Testis (tissue), 3 donors: ENCODE measurements around the gene THBS3. TPM values are rescaled to one million over a fixed set of nuclear protein-coding genes. Genes with fewer than 3 reads are reported as not detected.
"Not testable (repeated sequence)": the region's sequence is repeated elsewhere in the genome, so short reads cannot be mapped to it uniquely, and the experiment has no call there.

ENCODE experiments used
- DNase-seq: peaks from one replicate; pipeline ENCODE4 v3.0.0-alpha.2; 2019
- H3K27ac ChIP-seq, 2 donors: fragments of 200-600 bp; sonication (generic); one replicate each; pipeline ENCODE4 v1.5.1; 2019
- H3K27me3 ChIP-seq: fragments of 200-600 bp; sonication (generic); one replicate; pipeline ENCODE4 v1.5.1; 2019
- H3K36me3 ChIP-seq: fragments of 200-600 bp; sonication (generic); one replicate; pipeline ENCODE4 v1.5.1; 2017; ENCODE audit warnings: low read depth; ENCODE audit errors: missing control alignments
- H3K4me1 ChIP-seq: fragments of 200-600 bp; sonication (generic); one replicate; pipeline ENCODE4 v1.5.1; 2019
- H3K4me3 ChIP-seq, 2 donors: fragments of 200-600 bp; sonication (generic); one replicate each; pipeline ENCODE4 v1.5.1; 2017 to 2019
- H3K9me3 ChIP-seq: fragments of 200-600 bp; sonication (generic); one replicate; pipeline ENCODE4 v1.5.1; 2017
- CTCF ChIP-seq, 3 experiments: fragments of 450-650 bp in 2 of 3; fragments of 200-600 bp in 1 of 3; sonication (generic) in 1 of 3; IDR thresholded peaks; one replicate each; pipeline ENCODE4 v1.5.1; 2016 to 2019; ENCODE audit warnings: antibody characterized with exemption in 3 of 3, mild to moderate bottlenecking in 2 of 3, moderate library complexity in 1 of 3
- POLR2A ChIP-seq: fragments of 450-650 bp; IDR thresholded peaks from one replicate; pipeline ENCODE4 v1.6.1; 2017; ENCODE audit warnings: antibody characterized with exemption, mild to moderate bottlenecking, moderate library complexity
- WGBS, 2 donors: methylation state at CpG; one replicate each; pipeline ENCODE4 v1.1.5; 2018; 5-methylcytosine and 5-hydroxymethylcytosine counted together
- intact Hi-C: fragments of 100-400 bp; cut with DNase I; formaldehyde crosslinking; loops from one replicate; pipeline ENCODE4 v1.15.1; 2023; ENCODE audit warnings: low total_unique reads
- polyA plus RNA-seq: library from polyadenylated mRNA; stranded (reverse); fragments of 350-450 nt; fragmentation: Illumina TruSeq; extraction: RNeasy Lipid Tissue Mini Kit (QIAGEN cat#74804); gene quantifications from one replicate; pipeline ENCODE4 v1.2.3, GENCODE V29; 2014; ENCODE audit warnings: low read depth, low replicate concordance; ENCODE audit not compliant: insufficient read depth
- total RNA-seq, 2 donors: library from RNA; depleted of rRNA; stranded (reverse); fragments of >200 nt; gene quantifications; one replicate each; pipeline ENCODE4 v1.2.3, GENCODE V29; 2016

THBS3 gene
- total and polyA plus RNA-seq, 3 donors from 2014 or later: 37.1 to 82.9 (median 68.1) TPM

DNA sequence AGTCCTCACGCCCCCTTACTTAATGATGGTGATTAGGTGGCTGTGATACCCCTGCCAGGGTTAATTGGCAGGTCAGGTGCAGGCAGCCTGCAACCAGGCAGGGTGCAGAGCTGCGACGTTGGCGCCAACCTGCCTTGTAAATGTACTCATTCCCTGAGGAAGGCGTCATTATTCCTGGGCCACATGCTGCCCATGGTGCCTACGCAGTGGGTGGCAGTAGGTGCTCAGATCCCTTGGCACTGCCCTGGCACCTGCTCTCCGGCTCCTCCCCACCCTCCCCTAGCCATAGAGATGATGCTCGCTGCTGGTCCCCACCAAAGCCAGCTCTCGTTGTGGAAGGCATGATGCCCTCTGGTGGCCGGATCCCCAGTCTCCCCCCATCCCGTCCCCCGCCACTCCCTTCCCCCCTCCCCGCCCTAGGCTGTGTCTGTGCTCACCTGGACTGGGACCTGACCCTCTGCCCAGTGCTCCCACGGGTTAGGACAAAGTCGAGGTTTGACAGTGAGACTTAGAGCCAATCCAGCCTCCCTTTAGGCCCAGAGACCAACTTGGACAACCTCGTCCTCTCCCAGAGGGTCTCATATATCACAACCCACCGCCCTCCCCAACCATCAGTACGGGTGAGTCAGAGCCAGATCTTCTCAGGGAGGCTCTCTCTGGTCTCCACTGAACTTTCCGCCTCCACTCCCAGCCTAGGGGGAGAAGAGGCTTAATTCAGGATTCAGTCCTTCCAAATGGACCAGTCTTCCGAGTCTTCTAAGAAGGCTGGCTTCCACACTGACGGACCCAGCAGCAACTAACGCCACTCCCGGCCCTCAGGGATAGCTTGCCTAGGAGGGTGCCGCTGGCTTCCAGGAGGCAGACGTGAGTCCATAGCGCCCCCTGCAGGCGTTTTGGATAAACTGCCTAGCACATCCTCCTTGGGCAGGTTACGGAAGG is 40.3 kb downstream of the THBS3 start:
- Histone ChIP-seq H3K4me1 (peaks cover 26% of the 10 kb centered on the region), H3K9me3 (no peaks in the 10 kb centered on the region), H3K27ac (peak overlapping the region in 1 of 2 donors; percentile 45), H3K27me3 (no peaks in the 10 kb centered on the region), H3K36me3 (no peaks in the 10 kb centered on the region), H3K4me3 (no peak overlapping the region)
- 6 to 7% methylated on average over 19 to 28 of the region's 28 CpGs for WGBS, 2 donors
- no peak for TF ChIP-seq POLR2A
- TF ChIP-seq CTCF (IDR thresholded peaks at IDR 0.05): peak; percentile 90 to 91 (median 90)
- intact Hi-C loops: loop anchor here (5.0 kb wide), 1 partner anchor 75 kb away; no protein-coding TSS in a partner anchor
- DNase-seq: peak; percentile 93

GRCh38 chr1:155166471-155167165 is 41.1 kb downstream of the THBS3 start:
- H3K9me3 ChIP-seq: no peaks in the 10 kb centered on the region
- peak; percentile 50 for DNase-seq
- no peak overlapping the region for H3K4me3 ChIP-seq
- 6 to 7% methylated on average over 17 to 27 of the region's 27 CpGs for WGBS, 2 donors
- intact Hi-C loops: loop anchor here (5.0 kb wide), 1 partner anchor 74 kb away; no protein-coding TSS in a partner anchor
- H3K27ac ChIP-seq: no peak overlapping the region
- peaks cover 22% of the 10 kb centered on the region for H3K4me1 ChIP-seq
- no peaks in the 10 kb centered on the region for H3K36me3 ChIP-seq
- H3K27me3 ChIP-seq: no peaks in the 10 kb centered on the region
- no peak for TF ChIP-seq POLR2A
- no peak for TF ChIP-seq CTCF (IDR thresholded peaks at IDR 0.05)

DNA sequence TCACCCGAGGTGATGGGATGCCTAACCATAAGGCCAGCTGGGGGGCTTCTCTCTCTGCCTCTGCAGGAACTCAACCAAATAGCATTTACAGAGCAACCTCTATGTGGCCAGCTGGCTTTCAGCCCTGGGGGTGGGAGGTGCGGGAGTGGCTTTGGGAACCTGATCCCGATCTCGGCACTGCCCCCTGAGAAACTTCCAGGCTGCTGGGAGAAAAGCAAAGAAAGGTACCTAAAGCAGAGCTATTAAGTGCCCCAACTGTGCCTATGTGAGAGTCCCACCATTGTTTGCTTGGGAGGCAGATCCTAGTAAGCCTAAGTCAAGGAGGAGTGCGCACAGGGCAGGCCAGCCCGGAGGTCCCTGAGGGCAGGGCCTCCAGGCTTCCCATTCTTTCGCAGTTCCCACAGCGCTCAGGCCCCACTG is 41.6 kb downstream of the THBS3 start:
- intact Hi-C loops: loop anchor here (5.0 kb wide), 1 partner anchor 74 kb away; no protein-coding TSS in a partner anchor
- no peaks in the 10 kb centered on the region for H3K9me3 ChIP-seq
- no peak for TF ChIP-seq CTCF (IDR thresholded peaks at IDR 0.05)
- no peak for TF ChIP-seq POLR2A
- H3K36me3 ChIP-seq: no peaks in the 10 kb centered on the region
- H3K4me1 ChIP-seq: peaks cover 22% of the 10 kb centered on the region
- WGBS, 2 donors: 42% methylated on average over 8 of the region's 8 CpGs
- no peak overlapping the region for H3K27ac ChIP-seq
- DNase-seq: no peak
- no peak overlapping the region for H3K4me3 ChIP-seq
- H3K27me3 ChIP-seq: no peaks in the 10 kb centered on the region

DNA sequence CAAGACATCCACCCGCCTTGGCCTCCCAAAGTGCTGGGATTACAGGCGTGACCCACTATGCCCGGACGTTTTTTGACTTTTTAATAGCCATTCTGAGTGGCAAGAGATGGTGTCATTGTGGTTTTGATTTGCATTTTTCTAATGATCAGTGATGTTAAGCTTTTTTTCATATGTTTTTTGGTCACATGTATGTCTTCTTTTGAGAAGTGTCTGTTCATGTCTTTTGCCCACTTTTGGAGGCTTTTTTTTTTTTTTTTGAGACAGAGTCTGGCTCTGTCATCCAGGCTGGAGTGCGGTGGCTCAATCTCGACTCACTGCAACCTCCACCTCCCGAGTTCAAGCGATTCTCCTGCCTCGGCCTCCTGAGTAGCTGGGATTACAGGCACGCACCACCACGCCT is 43.1 kb downstream of the THBS3 start:
- not testable (repeated sequence) for H3K27me3 ChIP-seq, DNase-seq, H3K27ac ChIP-seq, H3K36me3 ChIP-seq, H3K4me3 ChIP-seq, H3K9me3 ChIP-seq
- intact Hi-C loops: loop anchor here (5.0 kb wide), 1 partner anchor 72 kb away; no protein-coding TSS in a partner anchor
- WGBS, 2 donors: 88 to 97% methylated on average over 11 of the region's 11 CpGs
- peaks cover 21% of the 10 kb centered on the region for H3K4me1 ChIP-seq

- H3K36me3 ChIP-seq, H3K4me3 ChIP-seq, DNase-seq, H3K27me3 ChIP-seq, intact Hi-C loops, H3K27ac ChIP-seq, H3K9me3 ChIP-seq: not testable (repeated sequence)
- 96% methylated on average over 4 of the region's 4 CpGs for WGBS, 2 donors
- H3K4me1 ChIP-seq: peaks cover 14% of the 10 kb centered on the region
These were observed 43.9 kb downstream of the THBS3 start for GRCh38 chr1:155163785-155164184.

DNA sequence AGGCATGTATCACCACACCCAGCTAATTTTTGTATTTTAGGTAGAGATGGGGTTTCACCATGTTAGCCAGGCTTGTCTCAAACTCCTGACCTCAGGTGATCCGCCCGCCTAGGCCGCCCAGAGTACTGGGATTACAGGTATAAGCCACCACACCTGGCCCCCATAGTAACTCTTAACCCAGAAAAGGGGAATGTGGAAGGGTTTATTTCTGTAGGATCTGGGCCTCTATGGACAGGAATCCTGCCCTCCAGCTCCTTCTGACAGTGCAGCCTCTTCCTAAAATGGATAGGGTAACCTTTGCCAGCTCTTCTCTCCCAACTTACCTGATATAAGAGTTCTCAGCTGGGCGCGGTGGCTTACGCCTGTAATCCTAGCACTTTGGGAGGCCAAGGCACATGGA is 45.1 kb downstream of the THBS3 start:
- intact Hi-C loops, H3K4me1 ChIP-seq, H3K4me3 ChIP-seq, H3K9me3 ChIP-seq, H3K36me3 ChIP-seq, H3K27me3 ChIP-seq, DNase-seq, H3K27ac ChIP-seq: not testable (repeated sequence)
- WGBS, 2 donors: 90 to 98% methylated on average over 6 of the region's 6 CpGs
